KOPT-K1 (cell line): ENCODE results near the gene CLMN.

Experiments used
- H3K27ac ChIP-seq: fragments of 200-600 bp; sonication (generic); 2 replicates; pipeline ENCODE4 v1.5.1; 2016; ENCODE audit warnings: antibody characterized with exemption, mild to moderate bottlenecking, low read depth, low read length; ENCODE audit not compliant: poor library complexity, severe bottlenecking
- H3K36me3 ChIP-seq: fragments of 200-600 bp; sonication (generic); 2 replicates; pipeline ENCODE4 v1.5.1; 2017; ENCODE audit warnings: antibody characterized with exemption, mild to moderate bottlenecking, low read length, moderate library complexity; ENCODE audit not compliant: insufficient read depth
- H3K9me3 ChIP-seq: fragments of 200-600 bp; sonication (generic); 2 replicates; pipeline ENCODE4 v1.5.1; 2017; ENCODE audit warnings: antibody characterized with exemption, low read length, mild to moderate bottlenecking; ENCODE audit not compliant: insufficient read depth, poor library complexity, severe bottlenecking

Gene CLMN

GRCh38 chr14:95157048-95157326, 162.7 kb downstream of the CLMN start:
- H3K36me3 ChIP-seq = 0 out of 2 replicates have a peak, but pooled peaks cover 4% of the 10 kb centered on the region
- H3K9me3 ChIP-seq = no peaks in the 10 kb centered on the region
- peak overlapping the region; percentile 86 for H3K27ac ChIP-seq

DNA sequence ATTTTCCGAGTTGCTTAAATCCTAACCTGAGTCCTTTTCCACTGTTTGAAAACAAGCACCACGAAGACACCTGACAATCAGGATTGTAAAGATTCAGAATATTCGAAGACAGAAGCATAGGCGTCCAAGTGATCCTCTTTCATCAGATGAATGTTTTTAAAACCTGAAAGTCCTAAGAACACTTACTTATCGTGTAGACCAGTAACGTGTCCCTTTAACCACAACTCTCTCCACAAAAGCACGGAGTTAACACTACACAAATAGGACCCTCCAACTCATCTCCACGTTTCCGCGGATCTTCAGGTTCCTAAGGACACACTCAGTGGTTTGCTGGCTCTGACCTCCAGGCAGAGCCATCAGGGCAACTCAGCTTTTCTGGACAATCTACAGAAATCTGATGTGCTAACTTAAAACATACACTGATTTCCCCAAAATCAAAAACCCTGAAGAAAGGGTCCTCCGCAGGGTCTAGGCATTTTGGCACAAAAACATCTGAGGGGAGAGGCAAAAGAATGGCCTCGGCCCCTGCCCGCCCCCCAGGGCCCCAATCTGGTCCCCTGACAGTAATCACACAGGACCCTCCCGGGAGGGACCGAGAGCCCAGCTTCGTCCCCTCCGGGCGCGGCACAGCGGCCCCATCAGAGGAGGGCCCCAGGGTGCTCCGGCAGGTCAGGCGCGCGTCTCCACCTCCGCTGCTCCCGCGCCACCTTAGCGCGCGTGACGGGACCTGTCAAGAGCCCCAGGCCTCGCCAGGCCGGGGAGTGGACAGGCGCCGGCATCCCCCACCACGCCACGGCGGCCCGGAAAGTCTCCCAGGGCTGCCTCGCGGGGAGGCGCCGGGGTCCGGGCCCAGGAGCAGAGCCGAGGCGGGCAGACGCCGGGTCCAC, 163.3 kb downstream of the CLMN start:
- 0 out of 2 replicates have a peak, but pooled peaks cover 4% of the 10 kb centered on the region for H3K36me3 ChIP-seq
- peak overlapping the region; percentile 86 for H3K27ac ChIP-seq
- H3K9me3 ChIP-seq = no peaks in the 10 kb centered on the region

DNA sequence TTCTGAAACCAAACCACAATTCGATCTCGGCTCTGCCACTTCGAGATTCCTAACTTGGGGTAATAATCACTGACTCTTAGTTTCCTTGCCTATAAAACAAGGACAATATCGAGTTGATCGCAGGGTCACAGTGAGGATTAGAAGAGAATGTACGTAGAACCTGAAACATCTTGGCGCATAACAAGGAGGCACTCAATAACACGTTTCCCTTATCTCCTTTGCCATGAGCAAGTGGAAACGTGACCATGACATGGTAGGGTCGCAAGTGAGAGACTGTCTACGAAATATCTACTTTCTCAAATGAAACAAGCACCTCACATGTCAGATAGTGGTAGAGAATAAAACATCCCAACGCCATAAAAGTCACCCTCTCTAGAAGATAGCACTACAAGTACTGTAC, 164.7 kb downstream of the CLMN start:
- Histone ChIP-seq H3K9me3 (no peaks in the 10 kb centered on the region), H3K36me3 (0 out of 2 replicates have a peak, but pooled peaks cover 4% of the 10 kb centered on the region), H3K27ac (no peak overlapping the region)

GRCh38 chr14:95153866-95154265, 165.8 kb downstream of the CLMN start:
- no peak overlapping the region for H3K27ac ChIP-seq

GRCh38 chr14:95151561-95151960, 168.1 kb downstream of the CLMN start:
- Histone ChIP-seq H3K36me3 (peaks cover 7% of the 10 kb centered on the region), H3K27ac (no peak overlapping the region), H3K9me3 (peaks cover 12% of the 10 kb centered on the region)

More at GRCh38 chr14:95153866-95154265, 165.8 kb downstream of the CLMN start:
- Histone ChIP-seq H3K36me3 (0 out of 2 replicates have a peak, but pooled peaks cover 4% of the 10 kb centered on the region), H3K9me3 (no peaks in the 10 kb centered on the region)

DNA sequence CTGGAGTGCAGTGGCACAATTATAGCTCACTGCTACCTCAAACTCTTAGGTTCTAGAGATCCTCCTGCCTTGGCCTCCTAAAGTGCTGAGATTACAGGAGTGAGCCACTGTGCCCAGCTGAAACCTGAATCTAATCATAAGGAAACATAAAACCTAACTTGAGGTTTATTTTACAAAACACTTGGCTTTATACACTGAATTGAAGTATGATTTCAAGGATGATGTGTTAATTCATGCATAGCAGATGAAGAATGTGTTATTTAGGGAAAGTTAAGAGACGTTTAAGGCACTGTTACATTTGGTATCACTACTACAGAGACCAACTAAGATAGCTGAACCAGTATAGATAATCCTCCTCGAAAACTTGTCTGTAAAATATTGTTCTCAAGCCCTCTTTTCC, 168.8 kb downstream of the CLMN start:
- Histone ChIP-seq H3K9me3 (peaks cover 18% of the 10 kb centered on the region), H3K27ac (no peak overlapping the region), H3K36me3 (peaks cover 14% of the 10 kb centered on the region)

- Histone ChIP-seq H3K9me3 (peaks cover 32% of the 10 kb centered on the region), H3K27ac (no peak overlapping the region), H3K36me3 (peaks cover 23% of the 10 kb centered on the region)
Measured at GRCh38 chr14:95149441-95149840, 170.3 kb downstream of the CLMN start.

DNA sequence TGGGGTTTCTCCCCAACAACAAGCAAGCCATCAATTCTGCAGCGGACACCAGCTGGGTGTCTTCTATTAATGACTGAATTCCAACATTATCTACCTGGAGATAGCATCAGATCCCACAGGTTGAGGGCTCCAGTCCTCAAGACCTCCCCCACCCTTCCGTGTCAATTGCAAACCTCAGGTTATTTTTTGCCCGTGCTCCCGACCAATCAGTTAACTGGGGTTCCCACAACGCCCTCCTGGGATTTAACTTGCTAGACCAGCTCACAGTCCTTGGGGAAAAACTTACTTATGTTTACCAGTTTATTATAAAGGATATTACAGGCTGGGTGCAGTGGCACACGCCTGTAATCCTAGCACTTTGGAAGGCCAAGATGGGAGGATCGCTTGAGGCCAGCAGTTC, 172.1 kb downstream of the CLMN start:
- Histone ChIP-seq H3K27ac (no peak overlapping the region), H3K9me3 (peaks cover 33% of the 10 kb centered on the region), H3K36me3 (peaks cover 18% of the 10 kb centered on the region)

DNA sequence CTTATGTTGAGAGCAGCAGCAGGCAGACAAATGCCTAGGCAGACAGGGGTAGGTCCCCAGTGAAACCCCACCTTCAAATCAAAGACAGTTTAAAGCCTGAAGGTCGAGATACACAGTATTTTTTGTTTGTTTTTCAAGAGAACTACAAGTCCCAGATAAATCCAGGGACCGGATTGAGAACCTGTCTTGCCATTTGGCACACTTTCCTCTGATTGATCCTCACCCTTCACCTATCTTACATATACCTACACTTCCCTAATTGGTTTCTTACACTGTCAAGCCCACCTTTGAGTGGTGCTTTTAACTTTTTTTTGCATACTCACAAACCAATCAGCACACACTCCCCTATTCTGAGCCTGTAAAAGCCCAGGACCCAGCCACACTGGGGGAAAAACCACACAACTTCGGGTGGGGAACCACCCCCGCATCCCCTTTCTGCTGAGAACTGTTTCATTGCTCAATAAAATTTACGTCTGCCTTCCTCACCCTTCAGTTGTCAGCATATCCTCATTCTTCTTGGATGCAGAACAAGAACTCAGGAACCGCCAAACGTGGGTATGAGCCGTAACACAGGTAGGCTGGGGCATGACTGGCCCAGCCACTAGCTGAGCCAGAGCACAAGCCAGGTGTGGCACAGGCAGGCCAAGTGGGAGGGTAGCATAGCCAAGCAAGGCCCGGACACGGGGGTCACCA, 173.5 kb downstream of the CLMN start:
- Histone ChIP-seq H3K36me3 (peaks cover 18% of the 10 kb centered on the region), H3K27ac (no peak overlapping the region), H3K9me3 (peaks cover 33% of the 10 kb centered on the region)

DNA sequence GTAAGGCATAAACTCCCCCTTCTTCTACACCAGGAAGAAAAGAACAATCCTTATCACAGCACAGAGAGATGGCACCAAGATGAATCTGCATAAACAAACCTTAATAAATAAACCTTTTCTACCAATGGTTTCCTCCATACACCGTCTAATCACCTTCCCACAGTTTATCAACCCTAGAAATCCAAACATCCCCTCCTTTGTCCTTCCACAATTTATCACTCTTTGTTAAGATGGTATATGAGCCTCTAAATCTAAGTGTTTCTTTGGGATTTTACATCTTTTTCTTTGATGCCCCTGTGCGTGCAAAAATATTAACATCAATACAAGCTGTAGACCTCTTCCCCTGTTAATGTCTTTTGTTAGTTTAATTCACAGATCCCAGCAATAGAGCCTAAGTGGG, 174.9 kb downstream of the CLMN start:
- H3K27ac ChIP-seq = no peak overlapping the region
- peaks cover 27% of the 10 kb centered on the region for H3K36me3 ChIP-seq
- peaks cover 33% of the 10 kb centered on the region for H3K9me3 ChIP-seq

DNA sequence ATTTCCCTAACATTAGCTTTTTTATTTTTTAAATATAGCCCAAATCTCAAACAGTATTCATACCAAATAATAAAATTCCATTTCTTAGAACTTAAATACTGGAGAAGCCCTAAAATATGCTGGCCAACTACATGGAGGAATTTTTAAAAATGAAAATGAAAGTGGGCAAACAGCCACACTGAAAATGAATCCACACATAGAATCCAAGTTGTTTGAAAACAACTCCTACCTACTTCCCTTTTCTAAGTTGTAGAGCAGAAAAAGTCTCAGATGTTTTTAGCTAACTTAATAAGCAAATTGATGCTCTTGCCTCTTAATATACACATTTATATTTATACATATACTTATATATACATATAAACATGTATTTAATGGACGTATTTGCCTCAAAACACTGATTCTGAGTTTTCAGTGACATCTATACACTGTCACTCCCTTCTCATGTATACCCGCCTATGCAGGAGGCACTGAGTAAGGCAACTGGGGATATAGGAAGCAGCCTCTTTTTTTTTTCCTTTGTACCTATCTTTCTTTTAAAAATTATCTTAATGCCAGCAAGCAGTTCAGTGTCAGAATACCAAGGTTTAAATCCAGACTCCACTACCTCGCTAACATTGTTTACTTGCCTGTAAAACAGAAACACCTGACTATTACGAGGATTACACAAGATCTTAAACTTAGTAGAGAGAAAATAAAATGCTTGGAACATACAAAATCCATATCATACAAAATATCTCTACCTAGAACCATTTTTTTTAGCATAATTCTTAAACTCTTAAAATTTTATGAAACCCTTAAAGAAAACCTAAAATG, 175.7 kb downstream of the CLMN start:
- H3K36me3 ChIP-seq = peaks cover 34% of the 10 kb centered on the region
- H3K9me3 ChIP-seq = peaks cover 33% of the 10 kb centered on the region
- H3K27ac ChIP-seq = no peak overlapping the region

DNA sequence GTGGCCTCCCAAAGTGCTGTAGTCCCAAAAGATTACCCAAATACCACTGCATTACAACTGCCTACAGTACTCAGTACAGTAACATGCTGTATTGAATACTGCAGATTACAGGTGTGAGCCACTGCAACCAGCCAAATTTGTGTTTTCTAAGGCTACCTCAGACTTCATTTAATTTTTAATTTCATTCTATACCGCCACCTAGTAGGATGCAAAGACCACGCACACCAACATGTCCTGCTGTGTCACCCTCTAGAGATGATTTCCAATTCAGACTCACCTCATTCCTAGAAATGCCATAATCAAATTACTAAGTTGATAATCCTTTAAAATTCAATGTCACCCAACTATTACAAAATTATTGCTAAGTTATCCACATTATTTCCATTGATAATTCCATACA, 177.5 kb downstream of the CLMN start:
- Histone ChIP-seq H3K36me3 (peaks cover 34% of the 10 kb centered on the region), H3K9me3 (peaks cover 28% of the 10 kb centered on the region), H3K27ac (no peak overlapping the region)

- Histone ChIP-seq H3K36me3 (peaks cover 34% of the 10 kb centered on the region), H3K9me3 (peaks cover 22% of the 10 kb centered on the region), H3K27ac (no peak overlapping the region)
Measured at GRCh38 chr14:95141684-95142083, 178.0 kb downstream of the CLMN start.

DNA sequence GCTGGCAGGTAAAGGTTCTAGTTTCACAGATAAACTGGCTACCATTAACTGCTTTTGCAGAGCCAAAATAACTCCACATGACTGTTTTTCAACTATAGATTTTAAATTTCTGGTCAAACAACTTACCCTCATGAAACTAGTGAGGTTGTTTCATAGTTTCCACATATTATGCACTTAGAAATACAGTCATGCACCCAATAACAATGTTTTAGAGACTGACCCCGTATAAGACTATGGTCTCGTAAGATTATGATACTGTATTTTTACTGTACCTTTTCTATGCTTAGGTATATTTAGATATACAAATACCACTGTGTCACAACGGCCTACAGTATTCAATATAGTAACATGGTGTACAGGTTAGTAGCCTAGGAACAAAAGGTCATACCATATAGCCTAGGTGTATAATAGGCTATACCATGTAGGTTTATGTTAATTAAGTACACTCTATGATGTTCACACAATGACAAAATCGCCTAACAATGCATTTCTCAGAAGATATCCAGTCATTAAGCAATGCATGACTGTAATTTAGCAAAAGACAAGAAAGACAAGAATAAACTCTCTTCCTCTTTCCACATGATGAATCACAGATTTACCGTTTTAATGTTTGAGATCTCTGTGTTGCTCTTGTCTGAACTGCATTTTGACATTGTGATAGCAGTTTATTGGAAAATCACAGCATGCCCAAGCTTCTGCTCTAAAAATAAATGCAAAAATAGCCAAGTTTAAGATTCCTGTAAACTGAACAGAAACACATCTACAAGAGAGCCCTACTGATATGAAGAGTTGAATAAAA, 179.4 kb downstream of the CLMN start:
- Histone ChIP-seq H3K9me3 (peaks cover 9% of the 10 kb centered on the region), H3K27ac (no peak overlapping the region), H3K36me3 (peaks cover 29% of the 10 kb centered on the region)
